BJ (cell line): ENCODE data around the gene GIGYF2. TPM values are rescaled to one million over a fixed set of nuclear protein-coding genes. Genes with fewer than 3 reads are reported as not detected.

Source experiments
- CTCF ChIA-PET: fragments of 350-600 bp; formaldehyde crosslinking; extraction: SDS; loops from one replicate; lab custom pipeline; 2021; ENCODE audit warnings: antibody characterized with exemption, inconsistent platforms; lab: Yijun Ruan, JAX
- POLR2A ChIA-PET: fragments of 300-600 bp; sonication (Branson Sonifier 250); formaldehyde crosslinking; extraction: SDS; loops from one replicate; lab custom pipeline; 2021; ENCODE audit warnings: antibody characterized with exemption; lab: Charles Lee
- DNase-seq: peaks from one replicate; pipeline ENCODE4 v3.0.0-alpha.2; 2011; ENCODE audit warnings: low read depth
- H3K27me3 ChIP-seq: 2 replicates; pipeline ENCODE4 v1.6.0; 2011; ENCODE audit warnings: low read length; ENCODE audit not compliant: control insufficient read depth, insufficient read depth
- H3K36me3 ChIP-seq: 2 replicates; pipeline ENCODE4 v1.5.1; 2011; ENCODE audit warnings: low read length; ENCODE audit not compliant: control insufficient read depth, insufficient read depth
- H3K4me3 ChIP-seq: 2 replicates; pipeline ENCODE4 v1.5.1; 2011; ENCODE audit warnings: low read depth, mild to moderate bottlenecking, control low read depth, low read length
- CTCF ChIP-seq: IDR thresholded peaks from 2 replicates; pipeline ENCODE4 v1.5.1; 2011; ENCODE audit warnings: low read depth, mild to moderate bottlenecking, control low read depth, inconsistent platforms, low read length, moderate library complexity; ENCODE audit not compliant: insufficient read depth
- polyA plus RNA-seq: library from polyadenylated mRNA; depleted of rRNA; stranded (reverse); fragments of >200 nt; gene quantifications from 2 replicates; pipeline ENCODE4 v1.2.3, GENCODE V29; 2011

GIGYF2 gene
- polyA plus RNA-seq, 1 experiment = 28.0 TPM

GRCh38 chr2:232838406-232838874 lies 141.3 kb downstream of the GIGYF2 start:
- peaks cover 14% of the 10 kb centered on the region for H3K36me3 ChIP-seq

GRCh38 chr2:232839411-232840079 lies 142.4 kb downstream of the GIGYF2 start:
- Histone ChIP-seq H3K27me3 (no peaks in the 10 kb centered on the region), H3K4me3 (no peak overlapping the region), H3K36me3 (peaks cover 13% of the 10 kb centered on the region)
- no peak for DNase-seq
- TF ChIP-seq CTCF = no peak
- POLR2A ChIA-PET = no interaction called here
- CTCF ChIA-PET = no interaction called here

More at GRCh38 chr2:232838406-232838874, 141.3 kb downstream of the GIGYF2 start:
- ChIA-PET CTCF (no interaction called here), POLR2A (no interaction called here)
- TF ChIP-seq CTCF = no peak
- no peak overlapping the region for H3K4me3 ChIP-seq
- no peak for DNase-seq
- H3K27me3 ChIP-seq = no peaks in the 10 kb centered on the region

- ChIA-PET CTCF (interaction anchor here (0.6 to 2.1 kb wide), 5 partner anchors 10 to 367 kb away, joined by 3 to 10 read pairs (median 3); no protein-coding TSS in a partner anchor), POLR2A (no interaction called here)
- Histone ChIP-seq H3K27me3 (no peaks in the 10 kb centered on the region), H3K36me3 (peaks cover 11% of the 10 kb centered on the region), H3K4me3 (no peak overlapping the region)
- DNase-seq = no peak
- no peak for TF ChIP-seq CTCF
Measured at GRCh38 chr2:232842689-232843088, 145.6 kb downstream of the GIGYF2 start.

- no peak overlapping the region for H3K4me3 ChIP-seq
Measured at GRCh38 chr2:232843834-232844233, 146.7 kb downstream of the GIGYF2 start.

More at GRCh38 chr2:232843834-232844233, 146.7 kb downstream of the GIGYF2 start:
- peaks cover 11% of the 10 kb centered on the region for H3K36me3 ChIP-seq
- DNase-seq = no peak
- ChIA-PET CTCF (interaction anchor here (0.9 to 1.1 kb wide), 3 partner anchors 9 to 406 kb away, joined by 3 read pairs; no protein-coding TSS in a partner anchor), POLR2A (no interaction called here)
- peak; percentile 16; the same call in 1 of the 2 replicates for TF ChIP-seq CTCF
- no peaks in the 10 kb centered on the region for H3K27me3 ChIP-seq
